ACC112 (cell line): ENCODE results near the gene OR1A2.
"Not testable (repeated sequence)": the region's sequence is repeated elsewhere in the genome, so short reads cannot be mapped to it uniquely, and the experiment has no call there.

Source experiments
- H2AFZ ChIP-seq: fragments of 200-600 bp; sonication (generic); one replicate; pipeline ENCODE4 v1.6.0; 2017; ENCODE audit warnings: antibody characterized with exemption, low read length; ENCODE audit not compliant: unreplicated experiment
- H3K27ac ChIP-seq: fragments of 200-600 bp; sonication (generic); 2 replicates; pipeline ENCODE4 v1.5.1; 2014; ENCODE audit warnings: low read depth, mild to moderate bottlenecking, antibody characterized with exemption, low read length, moderate library complexity
- H3K27me3 ChIP-seq: fragments of 200-600 bp; sonication (generic); 2 replicates; pipeline ENCODE4 v1.6.1; 2014; ENCODE audit warnings: mild to moderate bottlenecking, antibody characterized with exemption, low read length, moderate library complexity, mixed read lengths; ENCODE audit not compliant: insufficient read depth
- H3K36me3 ChIP-seq: fragments of 200-600 bp; sonication (generic); 2 replicates; pipeline ENCODE4 v1.6.1; 2016; ENCODE audit warnings: mild to moderate bottlenecking, antibody characterized with exemption, low read length, moderate library complexity, mixed read lengths; ENCODE audit not compliant: insufficient read depth
- H3K4me1 ChIP-seq: fragments of 200-600 bp; sonication (generic); one replicate; pipeline ENCODE4 v1.6.1; 2016; ENCODE audit warnings: low read length, mixed read lengths; ENCODE audit not compliant: insufficient read depth, unreplicated experiment, control insufficient read depth
- H3K4me3 ChIP-seq: fragments of 200-600 bp; sonication (generic); 2 replicates; pipeline ENCODE4 v1.5.1; 2014; ENCODE audit warnings: mild to moderate bottlenecking, low read depth, low read length
- H3K79me2 ChIP-seq: fragments of 200-600 bp; sonication (generic); one replicate; pipeline ENCODE4 v1.6.0; 2016; ENCODE audit warnings: low read length; ENCODE audit not compliant: control insufficient read depth, unreplicated experiment, insufficient read depth

Gene OR1A2

DNA sequence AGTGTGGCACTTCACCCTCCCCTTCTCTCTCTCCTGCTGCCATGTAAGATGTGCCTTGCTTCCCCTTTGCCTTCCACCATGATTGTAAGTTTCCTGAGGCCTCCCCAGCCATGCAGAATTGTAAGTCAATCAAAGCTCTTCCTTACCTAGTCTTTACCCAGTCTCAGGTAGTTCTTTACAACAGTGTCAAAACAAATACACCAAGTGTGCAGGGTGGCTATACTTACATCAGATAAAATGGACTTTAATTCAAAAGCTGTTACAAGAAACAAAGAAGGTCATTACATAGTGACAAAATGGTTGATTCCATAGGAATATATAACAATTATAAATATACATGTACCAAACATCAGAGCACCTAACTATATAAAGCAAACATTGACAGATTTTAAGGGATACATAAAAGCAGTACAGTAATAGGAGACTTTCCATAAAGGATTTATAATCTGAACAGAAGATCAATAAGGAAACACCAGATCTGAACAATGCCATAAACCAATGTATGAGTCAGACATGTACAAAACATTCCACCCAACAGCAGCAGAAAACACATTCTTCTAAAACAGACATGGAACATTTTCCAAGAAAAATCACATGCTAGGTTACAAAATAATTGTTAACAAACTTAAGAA is 27.5 kb downstream of the OR1A2 start:
- H3K27me3 ChIP-seq, H3K4me3 ChIP-seq, H3K4me1 ChIP-seq: not testable (repeated sequence)

GRCh38 chr17:3232300-3232699 is 35.0 kb downstream of the OR1A2 start:
- not testable (repeated sequence) for H3K27ac ChIP-seq, H3K4me3 ChIP-seq, H2AFZ ChIP-seq, H3K4me1 ChIP-seq, H3K79me2 ChIP-seq, H3K36me3 ChIP-seq, H3K27me3 ChIP-seq

More for the DNA sequence above, 27.5 kb downstream of the OR1A2 start:
- not testable (repeated sequence) for H2AFZ ChIP-seq, H3K36me3 ChIP-seq, H3K27ac ChIP-seq, H3K79me2 ChIP-seq

GRCh38 chr17:3238685-3239084 is 41.4 kb downstream of the OR1A2 start:
- not testable (repeated sequence) for H2AFZ ChIP-seq, H3K4me1 ChIP-seq, H3K27ac ChIP-seq, H3K79me2 ChIP-seq, H3K4me3 ChIP-seq, H3K36me3 ChIP-seq, H3K27me3 ChIP-seq

- not testable (repeated sequence) for H3K36me3 ChIP-seq, H3K4me3 ChIP-seq, H3K27ac ChIP-seq, H3K4me1 ChIP-seq, H3K79me2 ChIP-seq, H2AFZ ChIP-seq, H3K27me3 ChIP-seq
Measured at GRCh38 chr17:3241044-3241443, 43.7 kb downstream of the OR1A2 start.

GRCh38 chr17:3244841-3245240 is 47.5 kb downstream of the OR1A2 start:
- not testable (repeated sequence) for H2AFZ ChIP-seq, H3K79me2 ChIP-seq, H3K27ac ChIP-seq, H3K4me3 ChIP-seq, H3K4me1 ChIP-seq, H3K36me3 ChIP-seq, H3K27me3 ChIP-seq
